ENCODE results near the gene ANKLE2.
A peak's percentile ranks its signal among the peaks of the same experiment; 100 is the strongest.

The ANKLE2 gene

GRCh38 chr12:132711080-132711843 is 50.4 kb downstream of the ANKLE2 start (continued):
- TF ChIP-seq PRDM4 (tag by site-specific recombination; IDR thresholded peaks at IDR 0.05) (no peak), ZBTB17 (tag by site-specific recombination; IDR thresholded peaks at IDR 0.05) (peak; percentile 56), EGR2 (tag by site-specific recombination; IDR thresholded peaks at IDR 0.05; ENCODE audit: low read depth) (0 out of 2 replicates have a peak, but pooled peaks have one; percentile 15), ZNF707 (tag by site-specific recombination; IDR thresholded peaks at IDR 0.05) (no peak), REST (tag by site-specific recombination; IDR thresholded peaks at IDR 0.05) (0 out of 2 replicates have a peak, but pooled peaks have one; percentile 24), SCRT2 (tag by site-specific recombination; IDR thresholded peaks at IDR 0.05) (peak; percentile 41; the same call in 1 of the 2 replicates), KLF1 (tag by site-specific recombination; IDR thresholded peaks at IDR 0.05) (peak; percentile 52), ZXDB (tag by site-specific recombination; IDR thresholded peaks at IDR 0.05) (peak; percentile 53), ZSCAN30 (tag by site-specific recombination; IDR thresholded peaks at IDR 0.05) (no peak), ZBTB20 (tag by site-specific recombination; IDR thresholded peaks at IDR 0.05) (peak; percentile 38; the same call in 1 of the 2 replicates), ZNF2 (tag by site-specific recombination; IDR thresholded peaks at IDR 0.05) (peak; percentile 17; the same call in 1 of the 2 replicates), SP3 (tag by site-specific recombination; IDR thresholded peaks at IDR 0.05) (no peak), SP2 (tag by site-specific recombination; IDR thresholded peaks at IDR 0.05) (peak; percentile 71), ZNF501 (tag by site-specific recombination; IDR thresholded peaks at IDR 0.05) (0 out of 2 replicates have a peak, but pooled peaks have one; percentile 54), ZNF600 (tag by site-specific recombination; IDR thresholded peaks at IDR 0.05) (0 out of 2 replicates have a peak, but pooled peaks have one; percentile 39), ZNF610 (tag by site-specific recombination; IDR thresholded peaks at IDR 0.05; ENCODE audit: borderline replicate concordance) (0 out of 2 replicates have a peak, but pooled peaks have one; percentile 15)
- TF ChIP-seq, protein P1, sequence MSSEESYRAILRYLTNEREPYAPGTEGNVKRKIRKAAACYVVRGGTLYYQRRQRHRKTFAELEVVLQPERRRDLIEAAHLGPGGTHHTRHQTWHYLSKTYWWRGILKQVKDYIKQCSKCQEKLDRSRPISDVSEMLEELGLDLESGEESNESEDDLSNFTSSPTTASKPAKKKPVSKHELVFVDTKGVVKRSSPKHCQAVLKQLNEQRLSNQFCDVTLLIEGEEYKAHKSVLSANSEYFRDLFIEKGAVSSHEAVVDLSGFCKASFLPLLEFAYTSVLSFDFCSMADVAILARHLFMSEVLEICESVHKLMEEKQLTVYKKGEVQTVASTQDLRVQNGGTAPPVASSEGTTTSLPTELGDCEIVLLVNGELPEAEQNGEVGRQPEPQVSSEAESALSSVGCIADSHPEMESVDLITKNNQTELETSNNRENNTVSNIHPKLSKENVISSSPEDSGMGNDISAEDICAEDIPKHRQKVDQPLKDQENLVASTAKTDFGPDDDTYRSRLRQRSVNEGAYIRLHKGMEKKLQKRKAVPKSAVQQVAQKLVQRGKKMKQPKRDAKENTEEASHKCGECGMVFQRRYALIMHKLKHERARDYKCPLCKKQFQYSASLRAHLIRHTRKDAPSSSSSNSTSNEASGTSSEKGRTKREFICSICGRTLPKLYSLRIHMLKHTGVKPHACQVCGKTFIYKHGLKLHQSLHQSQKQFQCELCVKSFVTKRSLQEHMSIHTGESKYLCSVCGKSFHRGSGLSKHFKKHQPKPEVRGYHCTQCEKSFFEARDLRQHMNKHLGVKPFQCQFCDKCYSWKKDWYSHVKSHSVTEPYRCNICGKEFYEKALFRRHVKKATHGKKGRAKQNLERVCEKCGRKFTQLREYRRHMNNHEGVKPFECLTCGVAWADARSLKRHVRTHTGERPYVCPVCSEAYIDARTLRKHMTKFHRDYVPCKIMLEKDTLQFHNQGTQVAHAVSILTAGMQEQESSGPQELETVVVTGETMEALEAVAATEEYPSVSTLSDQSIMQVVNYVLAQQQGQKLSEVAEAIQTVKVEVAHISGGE (tag by site-specific recombination; conservative IDR thresholded peaks at IDR 0.05; ENCODE audit: low read depth), result peak; percentile 15; the same call in 1 of the 2 replicates
- TF ChIP-seq, protein P2, sequence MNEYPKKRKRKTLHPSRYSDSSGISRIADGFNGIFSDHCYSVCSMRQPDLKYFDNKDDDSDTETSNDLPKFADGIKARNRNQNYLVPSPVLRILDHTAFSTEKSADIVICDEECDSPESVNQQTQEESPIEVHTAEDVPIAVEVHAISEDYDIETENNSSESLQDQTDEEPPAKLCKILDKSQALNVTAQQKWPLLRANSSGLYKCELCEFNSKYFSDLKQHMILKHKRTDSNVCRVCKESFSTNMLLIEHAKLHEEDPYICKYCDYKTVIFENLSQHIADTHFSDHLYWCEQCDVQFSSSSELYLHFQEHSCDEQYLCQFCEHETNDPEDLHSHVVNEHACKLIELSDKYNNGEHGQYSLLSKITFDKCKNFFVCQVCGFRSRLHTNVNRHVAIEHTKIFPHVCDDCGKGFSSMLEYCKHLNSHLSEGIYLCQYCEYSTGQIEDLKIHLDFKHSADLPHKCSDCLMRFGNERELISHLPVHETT (tag by site-specific recombination; IDR thresholded peaks at IDR 0.05), result no peak
- TF ChIP-seq, protein P3, sequence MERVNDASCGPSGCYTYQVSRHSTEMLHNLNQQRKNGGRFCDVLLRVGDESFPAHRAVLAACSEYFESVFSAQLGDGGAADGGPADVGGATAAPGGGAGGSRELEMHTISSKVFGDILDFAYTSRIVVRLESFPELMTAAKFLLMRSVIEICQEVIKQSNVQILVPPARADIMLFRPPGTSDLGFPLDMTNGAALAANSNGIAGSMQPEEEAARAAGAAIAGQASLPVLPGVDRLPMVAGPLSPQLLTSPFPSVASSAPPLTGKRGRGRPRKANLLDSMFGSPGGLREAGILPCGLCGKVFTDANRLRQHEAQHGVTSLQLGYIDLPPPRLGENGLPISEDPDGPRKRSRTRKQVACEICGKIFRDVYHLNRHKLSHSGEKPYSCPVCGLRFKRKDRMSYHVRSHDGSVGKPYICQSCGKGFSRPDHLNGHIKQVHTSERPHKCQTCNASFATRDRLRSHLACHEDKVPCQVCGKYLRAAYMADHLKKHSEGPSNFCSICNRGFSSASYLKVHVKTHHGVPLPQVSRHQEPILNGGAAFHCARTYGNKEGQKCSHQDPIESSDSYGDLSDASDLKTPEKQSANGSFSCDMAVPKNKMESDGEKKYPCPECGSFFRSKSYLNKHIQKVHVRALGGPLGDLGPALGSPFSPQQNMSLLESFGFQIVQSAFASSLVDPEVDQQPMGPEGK (tag by site-specific recombination; IDR thresholded peaks at IDR 0.05), result peak; percentile 25; the same call in 1 of the 2 replicates
- TF ChIP-seq, protein P4, sequence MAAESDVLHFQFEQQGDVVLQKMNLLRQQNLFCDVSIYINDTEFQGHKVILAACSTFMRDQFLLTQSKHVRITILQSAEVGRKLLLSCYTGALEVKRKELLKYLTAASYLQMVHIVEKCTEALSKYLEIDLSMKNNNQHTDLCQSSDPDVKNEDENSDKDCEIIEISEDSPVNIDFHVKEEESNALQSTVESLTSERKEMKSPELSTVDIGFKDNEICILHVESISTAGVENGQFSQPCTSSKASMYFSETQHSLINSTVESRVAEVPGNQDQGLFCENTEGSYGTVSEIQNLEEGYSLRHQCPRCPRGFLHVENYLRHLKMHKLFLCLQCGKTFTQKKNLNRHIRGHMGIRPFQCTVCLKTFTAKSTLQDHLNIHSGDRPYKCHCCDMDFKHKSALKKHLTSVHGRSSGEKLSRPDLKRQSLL (tag by site-specific recombination; IDR thresholded peaks at IDR 0.05), result no peak
- TF ChIP-seq, protein P5, sequence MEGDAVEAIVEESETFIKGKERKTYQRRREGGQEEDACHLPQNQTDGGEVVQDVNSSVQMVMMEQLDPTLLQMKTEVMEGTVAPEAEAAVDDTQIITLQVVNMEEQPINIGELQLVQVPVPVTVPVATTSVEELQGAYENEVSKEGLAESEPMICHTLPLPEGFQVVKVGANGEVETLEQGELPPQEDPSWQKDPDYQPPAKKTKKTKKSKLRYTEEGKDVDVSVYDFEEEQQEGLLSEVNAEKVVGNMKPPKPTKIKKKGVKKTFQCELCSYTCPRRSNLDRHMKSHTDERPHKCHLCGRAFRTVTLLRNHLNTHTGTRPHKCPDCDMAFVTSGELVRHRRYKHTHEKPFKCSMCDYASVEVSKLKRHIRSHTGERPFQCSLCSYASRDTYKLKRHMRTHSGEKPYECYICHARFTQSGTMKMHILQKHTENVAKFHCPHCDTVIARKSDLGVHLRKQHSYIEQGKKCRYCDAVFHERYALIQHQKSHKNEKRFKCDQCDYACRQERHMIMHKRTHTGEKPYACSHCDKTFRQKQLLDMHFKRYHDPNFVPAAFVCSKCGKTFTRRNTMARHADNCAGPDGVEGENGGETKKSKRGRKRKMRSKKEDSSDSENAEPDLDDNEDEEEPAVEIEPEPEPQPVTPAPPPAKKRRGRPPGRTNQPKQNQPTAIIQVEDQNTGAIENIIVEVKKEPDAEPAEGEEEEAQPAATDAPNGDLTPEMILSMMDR (tag by site-specific recombination; IDR thresholded peaks at IDR 0.05), result no peak
